GM19035 (cell line): Measurements from ENCODE around the gene SFTA2.
"Not testable (repeated sequence)": the region's sequence is repeated elsewhere in the genome, so short reads cannot be mapped to it uniquely, and the experiment has no call there.

Experiments used
- ATAC-seq: cut with Tn5 transposase; IDR thresholded peaks from one replicate; pipeline ENCODE4 v1.9.1; 2021; ENCODE audit not compliant: unreplicated experiment

Gene SFTA2

GRCh38 chr6:30914076-30914853, 17.7 kb downstream of the SFTA2 start, which contains the start of gene VARS2:
VARS2 (plus strand) TSS chr6:30914238; CDS start chr6:30914837, 599 bp downstream.
- ATAC-seq = peak; percentile 89

- peak; percentile 13 for ATAC-seq
These were observed 18.3 kb downstream of the SFTA2 start for GRCh38 chr6:30913721-30914075.

DNA sequence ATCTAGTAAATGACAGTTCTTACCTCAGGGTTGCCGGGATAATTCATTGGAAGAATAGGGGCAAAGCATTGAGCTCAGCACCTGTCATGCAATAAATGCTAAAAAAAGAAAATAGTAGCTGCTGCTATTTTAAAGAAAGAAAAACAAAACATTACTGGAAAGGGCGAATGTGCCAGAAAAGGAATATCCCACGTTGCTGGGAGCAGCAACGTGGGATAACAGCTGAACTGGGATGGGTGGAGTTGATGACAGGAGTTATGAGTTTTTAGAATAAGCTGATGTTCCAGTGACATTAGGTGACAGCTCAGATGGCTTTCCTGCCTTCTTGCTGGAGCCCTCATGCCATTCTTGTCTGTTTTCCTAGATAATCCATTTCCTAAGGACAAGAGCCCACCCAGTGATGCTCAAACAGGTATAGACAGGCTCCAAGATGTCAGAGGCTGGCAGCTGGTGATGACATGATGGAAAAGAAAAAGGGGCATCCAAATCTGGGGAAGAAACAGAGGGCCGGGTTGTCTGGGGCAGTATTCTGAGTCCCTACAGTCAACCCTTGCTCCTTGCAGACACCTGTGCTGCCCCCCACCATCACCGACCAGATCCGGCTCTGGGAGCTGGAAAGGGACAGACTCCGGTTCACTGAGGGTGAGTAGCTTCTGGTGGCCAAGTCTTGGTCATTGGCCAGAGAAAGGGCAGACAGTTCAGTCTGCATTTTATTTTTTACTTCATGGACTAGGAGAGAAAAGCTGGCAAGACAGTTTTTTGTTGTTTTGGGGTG, 19.0 kb downstream of the SFTA2 start:
- ATAC-seq = no peak

DNA sequence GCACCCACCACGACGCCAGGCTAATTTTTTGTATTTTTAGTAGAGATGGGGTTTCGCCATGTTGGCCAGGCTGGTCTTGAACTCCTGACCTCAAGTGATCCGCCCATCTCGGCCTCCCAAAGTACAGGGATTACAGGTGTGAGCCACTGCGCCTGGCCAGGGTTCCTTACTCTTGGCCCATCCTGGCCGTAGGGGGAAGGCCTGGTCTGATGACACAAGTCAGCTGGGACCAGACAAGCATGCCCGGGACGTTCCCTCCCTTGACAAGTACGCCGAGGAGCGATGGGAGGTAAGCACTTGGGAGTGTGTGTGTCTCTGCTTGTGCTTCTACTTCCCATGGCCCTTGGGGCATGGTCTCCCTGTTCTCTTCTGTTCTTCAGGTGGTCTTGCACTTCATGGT, 21.5 kb downstream of the SFTA2 start:
- ATAC-seq = not testable (repeated sequence)

- ATAC-seq = no peak
These were observed 23.3 kb downstream of the SFTA2 start for GRCh38 chr6:30908700-30909099.

- ATAC-seq = peak; percentile 96
These were observed 24.0 kb downstream of the SFTA2 start, which contains the start of gene GTF2H4 for GRCh38 chr6:30907758-30908591. GTF2H4 (plus strand) TSS chr6:30908207.

DNA sequence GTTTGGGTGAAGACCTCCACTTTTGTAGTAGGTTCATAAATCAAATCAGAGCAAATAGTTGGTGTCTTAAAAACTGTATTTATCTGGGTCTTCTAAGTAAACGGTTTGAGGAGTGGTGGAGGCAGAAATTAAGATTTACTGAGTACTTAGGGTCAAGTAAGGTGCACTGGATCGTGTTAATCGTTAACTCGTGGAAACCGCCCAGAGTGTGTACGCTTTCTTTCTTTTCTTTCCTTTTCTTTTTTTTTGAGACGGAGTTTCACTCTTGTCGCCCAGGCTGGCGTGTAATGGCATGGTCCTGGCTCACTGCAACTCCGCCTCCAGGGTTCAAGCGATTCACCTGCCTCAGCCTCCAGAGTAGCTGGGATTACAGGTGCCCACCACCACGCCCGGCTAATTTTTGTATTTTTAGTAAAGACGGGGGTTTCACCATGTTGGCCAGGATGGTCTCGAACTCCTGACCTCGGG, 24.6 kb downstream of the SFTA2 start:
- not testable (repeated sequence) for ATAC-seq

DNA sequence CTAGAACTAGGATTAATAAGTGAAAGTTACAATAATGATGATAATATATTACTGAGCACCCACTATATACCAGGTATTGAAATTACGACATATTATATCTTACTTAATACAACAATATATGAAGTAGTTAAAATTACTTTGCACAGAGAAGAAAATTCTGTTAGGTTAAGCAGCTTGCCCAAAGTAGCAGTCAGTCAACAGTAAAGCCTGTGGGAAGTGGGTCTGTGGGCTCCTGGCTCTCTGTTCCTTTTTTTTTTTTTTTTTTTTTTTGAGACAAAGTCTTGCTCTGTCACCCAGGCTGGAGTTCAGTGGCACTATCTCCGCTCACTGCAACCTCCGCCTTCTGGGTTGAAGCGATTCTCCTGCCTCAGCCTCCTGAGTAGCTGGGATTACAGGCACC, 28.7 kb downstream of the SFTA2 start:
- ATAC-seq = no peak

DNA sequence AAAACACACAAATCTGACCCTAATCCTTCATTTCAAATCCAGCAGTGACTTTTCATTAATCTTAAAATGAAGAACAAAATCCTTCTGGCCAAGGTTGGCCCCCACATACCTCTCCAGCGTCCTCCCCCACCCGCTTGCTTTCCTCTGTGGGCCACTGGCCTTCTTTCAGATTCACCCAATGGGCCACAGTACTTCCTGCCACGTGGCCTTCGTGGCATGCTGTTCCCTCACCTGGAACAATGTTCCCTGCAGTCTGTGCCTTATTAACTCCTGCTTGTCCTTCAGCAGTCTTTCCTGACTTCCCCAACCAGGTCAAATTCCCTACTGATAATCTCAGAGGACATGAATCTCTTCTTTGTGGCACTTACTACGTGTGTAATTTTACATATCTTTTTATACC, 29.3 kb downstream of the SFTA2 start:
- no peak for ATAC-seq

DNA sequence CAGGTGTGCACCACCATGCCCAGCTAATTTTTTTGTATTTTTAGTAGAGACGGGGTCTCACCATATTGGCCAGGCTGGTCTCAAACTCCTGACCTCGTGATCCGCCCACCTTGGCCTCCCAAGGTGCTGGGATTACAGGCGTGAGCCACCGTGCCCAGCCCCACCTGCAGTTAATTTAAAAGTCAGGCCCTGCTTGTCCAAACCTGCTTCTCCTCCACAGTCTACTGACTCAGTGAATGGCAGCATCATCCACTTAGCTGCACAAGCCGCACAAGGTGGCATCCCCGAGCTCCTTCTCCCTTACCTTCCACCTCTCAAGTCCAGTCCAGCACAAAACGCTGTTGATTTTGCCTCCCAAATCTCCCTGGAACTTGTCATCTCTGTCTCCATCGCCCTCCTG, 29.8 kb downstream of the SFTA2 start:
- ATAC-seq = not testable (repeated sequence)

DNA sequence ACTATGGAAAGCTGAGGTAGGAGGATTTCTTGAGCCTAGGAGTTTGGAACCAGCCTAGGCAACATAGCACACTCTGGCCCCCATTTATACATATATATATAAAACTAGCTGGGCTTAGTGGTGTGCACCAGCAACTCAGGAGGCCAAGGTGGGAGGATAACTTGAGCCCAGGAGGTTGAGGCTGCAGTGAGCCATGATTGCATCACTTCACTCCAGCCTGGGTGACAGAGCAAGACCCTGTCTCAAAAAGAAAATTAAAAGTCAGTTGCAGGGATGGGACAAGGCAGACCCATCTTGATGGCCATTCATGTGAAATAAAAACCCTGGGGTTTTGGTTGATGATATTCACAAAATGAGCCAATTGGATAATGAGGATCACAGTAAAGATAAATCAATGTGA, 30.5 kb downstream of the SFTA2 start:
- ATAC-seq = no peak

DNA sequence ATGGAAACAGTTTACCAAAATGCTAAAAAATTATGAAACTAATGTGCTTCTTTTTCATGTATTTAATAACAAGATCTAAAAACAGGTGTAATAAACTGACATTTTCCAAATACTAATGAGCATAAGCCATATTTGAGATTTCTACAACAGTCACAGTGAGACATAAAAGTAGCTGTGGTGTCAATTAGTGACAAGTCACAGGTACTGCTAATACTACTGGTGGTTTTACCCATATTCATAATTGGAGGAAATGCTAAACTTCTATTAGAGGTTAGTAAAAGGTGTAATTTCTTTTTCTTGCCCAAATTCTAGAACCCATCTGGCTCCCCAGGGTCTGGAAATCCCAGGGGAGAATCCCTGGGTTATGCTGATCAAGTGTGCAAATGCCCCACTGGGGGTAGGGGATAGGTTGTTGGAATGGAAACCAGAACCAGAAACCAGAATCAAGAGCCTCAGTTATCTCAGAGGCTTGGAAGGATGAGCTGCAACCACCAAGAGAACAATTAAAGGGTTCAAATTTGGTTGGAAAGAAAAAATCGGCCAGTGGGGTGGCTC, 31.0 kb downstream of the SFTA2 start:
- no peak for ATAC-seq

GRCh38 chr6:30898750-30899360, 33.1 kb downstream of the SFTA2 start:
- ATAC-seq = no peak

DNA sequence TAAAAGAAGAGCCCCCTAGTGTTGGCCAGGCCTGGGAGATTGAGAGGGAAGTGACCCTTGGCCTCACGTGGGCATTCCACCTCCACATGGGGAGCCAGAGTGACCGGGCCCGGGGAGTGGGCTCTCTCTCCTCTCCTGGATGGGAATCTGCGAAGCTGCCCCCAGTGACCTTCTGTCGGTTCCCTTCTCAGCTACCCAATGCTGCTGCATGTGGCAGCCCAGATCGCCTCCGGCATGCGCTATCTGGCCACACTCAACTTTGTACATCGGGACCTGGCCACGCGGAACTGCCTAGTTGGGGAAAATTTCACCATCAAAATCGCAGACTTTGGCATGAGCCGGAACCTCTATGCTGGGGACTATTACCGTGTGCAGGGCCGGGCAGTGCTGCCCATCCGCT, 34.1 kb downstream of the SFTA2 start:
- ATAC-seq = no peak

GRCh38 chr6:30896541-30896940, 35.4 kb downstream of the SFTA2 start:
- no peak for ATAC-seq

DNA sequence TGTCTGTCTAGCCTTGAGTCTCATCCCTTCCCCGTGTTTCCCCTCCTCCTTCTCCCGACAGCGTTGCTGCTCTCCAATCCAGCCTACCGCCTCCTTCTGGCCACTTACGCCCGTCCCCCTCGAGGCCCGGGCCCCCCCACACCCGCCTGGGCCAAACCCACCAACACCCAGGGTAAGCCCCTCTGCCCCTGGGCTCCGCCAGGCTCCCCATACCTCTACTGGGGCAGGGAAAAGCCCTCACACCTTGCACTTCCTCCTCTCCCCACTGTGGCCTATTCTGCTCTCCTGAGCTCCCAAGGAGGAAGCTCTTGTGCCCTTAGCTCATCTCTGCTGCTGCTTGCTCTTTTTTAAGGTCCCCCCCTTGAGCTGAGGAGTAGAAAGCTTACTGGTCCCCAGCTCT, 36.6 kb downstream of the SFTA2 start:
- ATAC-seq = no peak

DNA sequence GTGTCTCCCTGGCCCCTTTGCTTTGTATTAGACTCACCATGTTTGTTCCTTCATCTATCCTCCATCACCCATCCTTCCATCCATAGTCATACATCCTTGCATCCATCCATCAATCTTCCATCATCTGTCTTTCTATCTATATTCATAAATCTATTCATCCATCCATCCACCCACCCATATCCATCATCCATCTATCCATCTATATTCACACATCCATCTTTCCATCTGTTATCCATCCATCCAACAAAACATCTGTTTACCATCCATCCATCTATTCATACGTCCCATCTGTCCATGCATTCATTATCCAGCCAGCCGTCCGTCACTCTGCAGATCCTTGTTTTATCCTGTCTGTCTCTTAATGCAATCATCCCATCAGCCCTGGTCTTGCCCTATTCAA, 37.0 kb downstream of the SFTA2 start:
- ATAC-seq = no peak

DNA sequence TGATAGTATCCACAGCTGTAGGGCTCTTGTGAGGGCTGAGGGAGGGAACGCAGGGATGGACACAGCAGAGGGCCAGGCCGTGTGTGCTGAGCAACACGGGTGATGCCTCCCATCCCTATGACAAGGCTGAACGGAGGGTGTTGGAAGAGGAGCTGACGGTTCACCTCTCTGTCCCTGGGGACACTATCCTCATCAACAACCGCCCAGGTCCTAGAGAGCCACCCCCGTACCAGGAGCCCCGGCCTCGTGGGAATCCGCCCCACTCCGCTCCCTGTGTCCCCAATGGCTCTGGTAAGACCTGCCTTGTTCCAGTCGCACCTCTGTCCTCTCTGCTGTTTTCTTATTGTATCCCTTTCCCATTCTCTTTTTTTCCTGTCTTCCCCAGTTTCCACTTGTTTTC, 37.6 kb downstream of the SFTA2 start:
- no peak for ATAC-seq

GRCh38 chr6:30893666-30894065, 38.3 kb downstream of the SFTA2 start:
- no peak for ATAC-seq

DNA sequence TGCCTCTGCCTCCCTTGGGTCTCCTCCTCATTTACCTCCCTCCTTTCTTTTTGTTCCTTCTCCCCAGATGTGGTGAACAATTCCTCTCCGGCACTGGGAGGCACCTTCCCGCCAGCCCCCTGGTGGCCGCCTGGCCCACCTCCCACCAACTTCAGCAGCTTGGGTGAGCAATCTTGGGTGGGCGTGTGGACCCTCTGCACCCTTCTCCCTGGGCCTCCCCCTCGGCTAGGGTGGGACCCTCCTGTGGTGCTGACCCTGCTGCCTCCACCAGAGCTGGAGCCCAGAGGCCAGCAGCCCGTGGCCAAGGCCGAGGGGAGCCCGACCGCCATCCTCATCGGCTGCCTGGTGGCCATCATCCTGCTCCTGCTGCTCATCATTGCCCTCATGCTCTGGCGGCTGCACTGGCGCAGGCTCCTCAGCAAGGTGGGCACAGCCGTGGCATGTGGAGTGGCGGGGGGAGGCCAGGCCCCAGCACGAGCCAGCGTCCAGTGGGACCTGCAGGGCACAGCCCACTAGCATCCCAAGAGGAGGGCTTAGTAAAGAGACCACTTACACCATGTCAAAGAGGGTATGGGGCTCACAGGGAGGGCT, 38.9 kb downstream of the SFTA2 start:
- no peak for ATAC-seq
